ENCODE data around the gene PPME1. TPM values are rescaled to one million over a fixed set of nuclear protein-coding genes. Genes with fewer than 3 reads are reported as not detected.

PPME1 gene
- total and polyA plus RNA-seq, 9 of the 15 experiments (the other 6 are each of a cell fraction or from before 2014, with no cell fraction given): 9.8 to 81.7 (median 37.6) TPM

DNA sequence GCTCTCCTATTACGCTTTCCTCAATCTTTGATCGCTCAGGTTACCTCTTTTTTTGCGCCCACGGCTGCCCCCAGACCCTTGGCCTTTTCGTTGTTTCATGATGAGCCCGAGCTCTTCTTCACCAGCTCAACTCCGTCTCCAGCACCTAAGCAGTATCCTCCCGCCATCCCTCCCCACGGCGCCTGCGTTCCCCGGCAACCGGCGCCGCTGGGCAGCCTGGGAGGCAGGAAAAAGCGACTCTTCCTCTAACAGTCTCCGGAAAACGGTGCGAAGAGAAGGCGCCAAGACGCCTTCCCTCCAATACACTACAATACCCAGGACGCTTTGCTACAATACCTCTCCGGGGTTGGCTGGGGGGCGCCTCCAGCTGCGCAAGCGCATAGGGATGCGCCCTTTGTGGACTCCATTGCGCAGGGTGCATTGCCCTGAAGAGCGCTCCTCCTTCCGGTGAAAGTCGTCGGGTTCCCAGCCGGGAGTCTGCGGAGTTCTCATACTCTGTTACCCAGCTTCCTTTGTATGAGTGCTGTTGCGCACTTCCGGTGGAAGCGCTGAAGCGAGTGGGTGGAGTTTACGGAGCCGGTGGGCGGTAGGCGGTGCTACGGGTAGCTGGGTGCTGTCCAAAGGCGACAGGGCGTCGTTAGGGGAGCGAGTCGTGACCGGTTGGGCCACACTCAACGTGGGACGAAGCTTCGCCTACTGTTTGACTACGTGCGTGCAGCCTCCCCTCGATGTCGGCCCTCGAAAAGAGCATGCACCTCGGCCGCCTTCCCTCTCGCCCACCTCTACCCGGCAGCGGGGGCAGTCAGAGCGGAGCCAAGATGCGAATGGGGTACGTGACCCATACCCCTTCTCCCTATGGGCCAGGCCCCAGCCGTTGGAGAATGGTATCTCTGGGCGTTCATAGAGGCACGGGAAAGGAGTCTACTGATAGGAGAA, at the start of gene PPME1, which contains the start of gene C2CD3 (continued):
- TF ChIP-seq, protein P1, sequence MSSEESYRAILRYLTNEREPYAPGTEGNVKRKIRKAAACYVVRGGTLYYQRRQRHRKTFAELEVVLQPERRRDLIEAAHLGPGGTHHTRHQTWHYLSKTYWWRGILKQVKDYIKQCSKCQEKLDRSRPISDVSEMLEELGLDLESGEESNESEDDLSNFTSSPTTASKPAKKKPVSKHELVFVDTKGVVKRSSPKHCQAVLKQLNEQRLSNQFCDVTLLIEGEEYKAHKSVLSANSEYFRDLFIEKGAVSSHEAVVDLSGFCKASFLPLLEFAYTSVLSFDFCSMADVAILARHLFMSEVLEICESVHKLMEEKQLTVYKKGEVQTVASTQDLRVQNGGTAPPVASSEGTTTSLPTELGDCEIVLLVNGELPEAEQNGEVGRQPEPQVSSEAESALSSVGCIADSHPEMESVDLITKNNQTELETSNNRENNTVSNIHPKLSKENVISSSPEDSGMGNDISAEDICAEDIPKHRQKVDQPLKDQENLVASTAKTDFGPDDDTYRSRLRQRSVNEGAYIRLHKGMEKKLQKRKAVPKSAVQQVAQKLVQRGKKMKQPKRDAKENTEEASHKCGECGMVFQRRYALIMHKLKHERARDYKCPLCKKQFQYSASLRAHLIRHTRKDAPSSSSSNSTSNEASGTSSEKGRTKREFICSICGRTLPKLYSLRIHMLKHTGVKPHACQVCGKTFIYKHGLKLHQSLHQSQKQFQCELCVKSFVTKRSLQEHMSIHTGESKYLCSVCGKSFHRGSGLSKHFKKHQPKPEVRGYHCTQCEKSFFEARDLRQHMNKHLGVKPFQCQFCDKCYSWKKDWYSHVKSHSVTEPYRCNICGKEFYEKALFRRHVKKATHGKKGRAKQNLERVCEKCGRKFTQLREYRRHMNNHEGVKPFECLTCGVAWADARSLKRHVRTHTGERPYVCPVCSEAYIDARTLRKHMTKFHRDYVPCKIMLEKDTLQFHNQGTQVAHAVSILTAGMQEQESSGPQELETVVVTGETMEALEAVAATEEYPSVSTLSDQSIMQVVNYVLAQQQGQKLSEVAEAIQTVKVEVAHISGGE (CRISPR knock-in tag; IDR thresholded peaks at IDR 0.05): peak; percentile 58 to 96 (median 78); a peak in 5 of 6 replicates
- TF ChIP-seq MTF1 (CRISPR knock-in tag; IDR thresholded peaks at IDR 0.05; ENCODE audit: borderline replicate concordance) (no peak), KDM5B (IDR thresholded peaks at IDR 0.05; ENCODE audit: insufficient replicate concordance, low read depth, low read length) (peak; percentile 95), ZNF79 (CRISPR knock-in tag; IDR thresholded peaks at IDR 0.05; ENCODE audit: low read depth) (no peak), ZEB2 (IDR thresholded peaks at IDR 0.05) (no peak), YY1 (IDR thresholded peaks at IDR 0.05; ENCODE audit: borderline replicate concordance in 1 of 3, control insufficient read depth in 1 of 3, extremely low read depth in 1 of 3, insufficient read depth in 3 of 3, insufficient read length in 1 of 3, insufficient replicate concordance in 2 of 3, low read depth in 1 of 3, low read length in 2 of 3) (peak; percentile 14 to 80 (median 78)), TRIM28 (IDR thresholded peaks at IDR 0.05) (0 out of 2 replicates have a peak, but pooled peaks have one; percentile 13), ZNF507 (tag; conservative IDR thresholded peaks at IDR 0.05) (no peak), RAD51 (IDR thresholded peaks at IDR 0.05; ENCODE audit: borderline replicate concordance, low read depth) (no peak), ZNF583 (CRISPR knock-in tag; IDR thresholded peaks at IDR 0.05) (0 out of 2 replicates have a peak, but pooled peaks have one; percentile 17), POLR2H (tag; IDR thresholded peaks at IDR 0.05; ENCODE audit: low read depth) (peak; percentile 76), CREM (IDR thresholded peaks at IDR 0.05; ENCODE audit: low read depth) (peak; percentile 91)
- TF ChIP-seq, protein P2, sequence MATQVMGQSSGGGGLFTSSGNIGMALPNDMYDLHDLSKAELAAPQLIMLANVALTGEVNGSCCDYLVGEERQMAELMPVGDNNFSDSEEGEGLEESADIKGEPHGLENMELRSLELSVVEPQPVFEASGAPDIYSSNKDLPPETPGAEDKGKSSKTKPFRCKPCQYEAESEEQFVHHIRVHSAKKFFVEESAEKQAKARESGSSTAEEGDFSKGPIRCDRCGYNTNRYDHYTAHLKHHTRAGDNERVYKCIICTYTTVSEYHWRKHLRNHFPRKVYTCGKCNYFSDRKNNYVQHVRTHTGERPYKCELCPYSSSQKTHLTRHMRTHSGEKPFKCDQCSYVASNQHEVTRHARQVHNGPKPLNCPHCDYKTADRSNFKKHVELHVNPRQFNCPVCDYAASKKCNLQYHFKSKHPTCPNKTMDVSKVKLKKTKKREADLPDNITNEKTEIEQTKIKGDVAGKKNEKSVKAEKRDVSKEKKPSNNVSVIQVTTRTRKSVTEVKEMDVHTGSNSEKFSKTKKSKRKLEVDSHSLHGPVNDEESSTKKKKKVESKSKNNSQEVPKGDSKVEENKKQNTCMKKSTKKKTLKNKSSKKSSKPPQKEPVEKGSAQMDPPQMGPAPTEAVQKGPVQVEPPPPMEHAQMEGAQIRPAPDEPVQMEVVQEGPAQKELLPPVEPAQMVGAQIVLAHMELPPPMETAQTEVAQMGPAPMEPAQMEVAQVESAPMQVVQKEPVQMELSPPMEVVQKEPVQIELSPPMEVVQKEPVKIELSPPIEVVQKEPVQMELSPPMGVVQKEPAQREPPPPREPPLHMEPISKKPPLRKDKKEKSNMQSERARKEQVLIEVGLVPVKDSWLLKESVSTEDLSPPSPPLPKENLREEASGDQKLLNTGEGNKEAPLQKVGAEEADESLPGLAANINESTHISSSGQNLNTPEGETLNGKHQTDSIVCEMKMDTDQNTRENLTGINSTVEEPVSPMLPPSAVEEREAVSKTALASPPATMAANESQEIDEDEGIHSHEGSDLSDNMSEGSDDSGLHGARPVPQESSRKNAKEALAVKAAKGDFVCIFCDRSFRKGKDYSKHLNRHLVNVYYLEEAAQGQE (IDR thresholded peaks at IDR 0.05; ENCODE audit: borderline replicate concordance): peak; percentile 98
- TF ChIP-seq, protein P2 (CRISPR knock-in tag; IDR thresholded peaks at IDR 0.05; ENCODE audit: low read depth): peak; percentile 91
